ENCODE results near the gene RUNDC1. TPM values are rescaled to one million over a fixed set of nuclear protein-coding genes. Genes with fewer than 3 reads are reported as not detected.
A peak's percentile ranks its signal among the peaks of the same experiment; 100 is the strongest.
"Not testable (repeated sequence)": the region's sequence is repeated elsewhere in the genome, so short reads cannot be mapped to it uniquely, and the experiment has no call there.

Gene RUNDC1
- total RNA-seq, 1 donor from 2014 or later = 10.3 TPM

GRCh38 chr17:42997390-42997983 is 17.1 kb downstream of the RUNDC1 start:
- no peak for TF ChIP-seq CTCF (IDR thresholded peaks at IDR 0.05; ENCODE audit: insufficient read depth, low read length, severe bottlenecking)
- FAIRE-seq (no peak), DNase-seq (ENCODE audit: low read depth) (no peak)
- Histone ChIP-seq H3K36me3 (ENCODE audit: control insufficient read depth, insufficient read depth, low read length) (peaks cover 24% of the 10 kb centered on the region), H3K4me3 (ENCODE audit: low read depth, low read length) (peak overlapping the region; percentile 11), H3K27me3 (ENCODE audit: control insufficient read depth, insufficient read depth, low read length) (no peaks in the 10 kb centered on the region)

GRCh38 chr17:42997984-42998938 is 17.9 kb downstream of the RUNDC1 start, which contains the start of gene RPL27:
Gene RPL27, plus strand, starts transcription at chr17:42998419. Its CDS starts 332 bp downstream, at chr17:42998751.
- peak; percentile 66 for TF ChIP-seq CTCF (IDR thresholded peaks at IDR 0.05; ENCODE audit: insufficient read depth, low read length, severe bottlenecking)
- peak within 1 kb of the TSS; percentile 93 for H3K4me3 ChIP-seq (ENCODE audit: low read depth, low read length)
- peaks cover 24% of the 10 kb centered on the region for H3K36me3 ChIP-seq (ENCODE audit: control insufficient read depth, insufficient read depth, low read length)
- no peaks in the 10 kb centered on the region for H3K27me3 ChIP-seq (ENCODE audit: control insufficient read depth, insufficient read depth, low read length)
- DNase-seq (ENCODE audit: low read depth) = peak; percentile 99
- peak; percentile 96 for FAIRE-seq

- FAIRE-seq (no peak), DNase-seq (ENCODE audit: low read depth) (no peak)
- peak overlapping the region; percentile 93 for H3K4me3 ChIP-seq (ENCODE audit: low read depth, low read length)
- TF ChIP-seq CTCF (IDR thresholded peaks at IDR 0.05; ENCODE audit: insufficient read depth, low read length, severe bottlenecking) = no peak
- H3K36me3 ChIP-seq (ENCODE audit: control insufficient read depth, insufficient read depth, low read length) = peaks cover 22% of the 10 kb centered on the region
- no peaks in the 10 kb centered on the region for H3K27me3 ChIP-seq (ENCODE audit: control insufficient read depth, insufficient read depth, low read length)
These were observed 18.7 kb downstream of the RUNDC1 start for GRCh38 chr17:42999003-42999525.

- FAIRE-seq; H3K4me3 ChIP-seq (ENCODE audit: low read depth, low read length); DNase-seq (ENCODE audit: low read depth); H3K27me3 ChIP-seq (ENCODE audit: control insufficient read depth, insufficient read depth, low read length): not testable (repeated sequence)
- peaks cover 22% of the 10 kb centered on the region for H3K36me3 ChIP-seq (ENCODE audit: control insufficient read depth, insufficient read depth, low read length)
These were observed 20.5 kb downstream of the RUNDC1 start for GRCh38 chr17:43000894-43001293.

GRCh38 chr17:43003542-43004172 is 23.3 kb downstream of the RUNDC1 start:
- TF ChIP-seq CTCF (IDR thresholded peaks at IDR 0.05; ENCODE audit: insufficient read depth, low read length, severe bottlenecking) = peak; percentile 3
- Histone ChIP-seq H3K4me3 (ENCODE audit: low read depth, low read length) (no peak overlapping the region), H3K36me3 (ENCODE audit: control insufficient read depth, insufficient read depth, low read length) (peaks cover 22% of the 10 kb centered on the region), H3K27me3 (ENCODE audit: control insufficient read depth, insufficient read depth, low read length) (no peaks in the 10 kb centered on the region)
- DNase-seq (ENCODE audit: low read depth) (peak; percentile 55), FAIRE-seq (no peak)
